ENCODE results near the gene NME3. TPM values are rescaled to one million over a fixed set of nuclear protein-coding genes. Genes with fewer than 3 reads are reported as not detected.
A peak's percentile ranks its signal among the peaks of the same experiment; 100 is the strongest.

NME3 gene
- total RNA-seq, 1 experiment from 2014 or later, result 103 TPM

DNA sequence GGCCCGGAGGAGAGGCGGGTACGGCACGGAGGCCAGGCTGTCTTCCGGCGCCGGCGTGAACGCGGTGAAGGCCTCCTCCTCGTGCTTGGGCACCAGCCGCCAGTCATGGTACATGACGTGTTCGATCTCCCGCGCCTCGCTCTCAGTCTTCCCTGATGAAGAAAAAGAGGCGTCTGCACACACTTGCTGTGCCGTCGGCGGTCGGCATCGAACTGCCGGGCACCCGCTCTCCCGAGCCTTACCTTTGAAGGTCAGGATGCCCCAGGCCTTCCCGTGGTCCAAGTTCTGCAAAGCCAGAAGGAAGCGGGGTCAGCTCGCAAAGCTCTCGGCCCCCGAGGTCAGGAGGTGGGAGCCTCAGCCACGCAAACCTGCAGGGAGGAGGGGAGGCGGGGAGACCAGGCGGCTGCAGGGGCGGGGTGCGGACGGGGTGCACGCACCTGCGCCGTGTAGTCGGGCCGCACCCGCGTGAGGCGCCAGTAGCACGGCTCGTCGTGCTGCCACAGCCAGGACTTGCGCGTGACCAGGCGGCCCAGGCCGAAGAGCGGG is 1.1 kb upstream of the NME3 start, which contains the start of gene EME2:
TSS of gene EME2 (plus strand) at position 449 of the 546 bp plus-strand sequence. CDS start 418 bp downstream, outside the sequence.
- ChIA-PET POLR2A (interaction anchor here (3.5 kb wide), 1 partner anchor 10 kb away, joined by 23 read pairs; the partner anchor contains the start of genes NUBP2 and SPSB3), CTCF (interaction anchor here (0.7 to 1.9 kb wide), 4 partner anchors 10 to 94 kb away, joined by 3 to 13 read pairs (median 4); partner anchors contain the start of genes FAHD1, HAGH, JPT2 and MAPK8IP3), RAD21 (ENCODE audit: low non-redundant PET in 1 of 2, low total read pairs in 2 of 2, uncharacterized antibody in 2 of 2, unreplicated experiment in 2 of 2) (no interaction called here)
- DNase-seq (ENCODE audit: low read depth, low spot score), result no peak
- H3K4me1 ChIP-seq (ENCODE audit: control insufficient read depth in 1 of 2, insufficient read depth in 2 of 2, low read length in 2 of 2), result peaks cover 14 to 29% of the 10 kb centered on the region in 2 experiments
- H3K36me3 ChIP-seq (ENCODE audit: control insufficient read depth in 1 of 2, insufficient read depth in 2 of 2, low read length in 2 of 2), result peaks cover 0 to 8% of the 10 kb centered on the region in 2 experiments; a peak in 2 of 4 replicates
- H3K9ac ChIP-seq (ENCODE audit: low read length), result peak within 1 kb of the TSS; percentile 93
- H4K20me1 ChIP-seq (ENCODE audit: insufficient read depth), result peaks cover 5% of the 10 kb centered on the region; the same call in 1 of the 2 replicates
- H3K79me2 ChIP-seq (ENCODE audit: insufficient read depth, low read length), result peaks cover 52% of the 10 kb centered on the region
- H2AFZ ChIP-seq (ENCODE audit: low read depth, low read length, poor library complexity, severe bottlenecking), result no peak within 1 kb of the TSS
- H3K9me2 ChIP-seq (ENCODE audit: insufficient read depth), result no peaks in the 10 kb centered on the region
- BruUV-seq (replicated peaks), result no TSS peak
- TF ChIP-seq POLR2AphosphoS5 (IDR thresholded peaks at IDR 0.05; ENCODE audit: low read depth, low read length) (no peak), SP1 (IDR thresholded peaks at IDR 0.05; ENCODE audit: low read depth) (no peak), TCF7L2 (IDR thresholded peaks at IDR 0.05; ENCODE audit: borderline replicate concordance, extremely low read depth, insufficient read depth, insufficient read length) (no peak), ZNF274 (IDR thresholded peaks at IDR 0.05; ENCODE audit: low read depth, low read length) (no peak), ZFX (IDR thresholded peaks at IDR 0.05) (no peak), EZH2phosphoT487 (IDR thresholded peaks at IDR 0.05; ENCODE audit: borderline replicate concordance) (no peak)
- H3K4me2 ChIP-seq (ENCODE audit: low read length), result peak within 1 kb of the TSS; percentile 100
- peak within 1 kb of the TSS; percentile 95 for H3K27ac ChIP-seq (ENCODE audit: low read depth, low read length)
- H3K9me3 ChIP-seq (ENCODE audit: control insufficient read depth in 1 of 2, insufficient read depth in 1 of 2, low read depth in 1 of 2, low read length in 2 of 2), result no peaks in the 10 kb centered on the region
- peak within 1 kb of the TSS; percentile 88 to 97 for H3K4me3 ChIP-seq (replicated peaks in 1 of 2; ENCODE audit: low read depth in 1 of 2, low read length in 2 of 2)
- intact Hi-C loops (cut with micrococcal nuclease), result no loop called here
- peak; percentile 7 for ATAC-seq
- H3K27me3 ChIP-seq (ENCODE audit: insufficient read depth, low read length), result no peaks in the 10 kb centered on the region

- ChIA-PET RAD21 (ENCODE audit: low non-redundant PET in 1 of 2, low total read pairs in 2 of 2, uncharacterized antibody in 2 of 2, unreplicated experiment in 2 of 2) (no interaction called here), CTCF (interaction anchor here (1.9 kb wide), 1 partner anchor 11 kb away, joined by 13 read pairs; the partner anchor contains the start of genes NUBP2 and SPSB3), POLR2A (interaction anchor here (3.5 kb wide), 1 partner anchor 11 kb away, joined by 23 read pairs; the partner anchor contains the start of genes NUBP2 and SPSB3)
- Histone ChIP-seq H3K27ac (ENCODE audit: low read depth, low read length) (peak overlapping the region; percentile 95), H3K79me2 (ENCODE audit: insufficient read depth, low read length) (peaks cover 52% of the 10 kb centered on the region), H3K36me3 (ENCODE audit: control insufficient read depth in 1 of 2, insufficient read depth in 2 of 2, low read length in 2 of 2) (peaks cover 0 to 8% of the 10 kb centered on the region in 2 experiments; a peak in 2 of 4 replicates), H3K27me3 (ENCODE audit: insufficient read depth, low read length) (no peaks in the 10 kb centered on the region), H3K9me2 (ENCODE audit: insufficient read depth) (no peaks in the 10 kb centered on the region), H3K4me3 (replicated peaks in 1 of 2; ENCODE audit: low read depth in 1 of 2, low read length in 2 of 2) (peak overlapping the region; percentile 88 to 97), H3K9me3 (ENCODE audit: control insufficient read depth in 1 of 2, insufficient read depth in 1 of 2, low read depth in 1 of 2, low read length in 2 of 2) (no peaks in the 10 kb centered on the region), H3K4me2 (ENCODE audit: low read length) (peak overlapping the region; percentile 100), H2AFZ (ENCODE audit: low read depth, low read length, poor library complexity, severe bottlenecking) (no peak overlapping the region), H4K20me1 (ENCODE audit: insufficient read depth) (peaks cover 5% of the 10 kb centered on the region; the same call in 1 of the 2 replicates), H3K9ac (ENCODE audit: low read length) (peak overlapping the region; percentile 93), H3K4me1 (ENCODE audit: control insufficient read depth in 1 of 2, insufficient read depth in 2 of 2, low read length in 2 of 2) (peaks cover 14 to 29% of the 10 kb centered on the region in 2 experiments)
- DNase-seq (ENCODE audit: low read depth, low spot score) (no peak), ATAC-seq (no peak)
- intact Hi-C loops (cut with micrococcal nuclease), result no loop called here
- BruUV-seq (replicated peaks), result TSS peak; percentile 89
- TF ChIP-seq JUND (IDR thresholded peaks at IDR 0.05) (no peak), ATF3 (IDR thresholded peaks at IDR 0.05) (no peak), FOSL1 (IDR thresholded peaks at IDR 0.05; ENCODE audit: low read depth) (no peak), ZFX (IDR thresholded peaks at IDR 0.05) (no peak), POLR2AphosphoS5 (IDR thresholded peaks at IDR 0.05; ENCODE audit: low read depth, low read length) (0 out of 2 replicates have a peak, but pooled peaks have one; percentile 12), REST (IDR thresholded peaks at IDR 0.05; ENCODE audit: low read depth) (no peak)
- TF ChIP-seq, protein P1, sequence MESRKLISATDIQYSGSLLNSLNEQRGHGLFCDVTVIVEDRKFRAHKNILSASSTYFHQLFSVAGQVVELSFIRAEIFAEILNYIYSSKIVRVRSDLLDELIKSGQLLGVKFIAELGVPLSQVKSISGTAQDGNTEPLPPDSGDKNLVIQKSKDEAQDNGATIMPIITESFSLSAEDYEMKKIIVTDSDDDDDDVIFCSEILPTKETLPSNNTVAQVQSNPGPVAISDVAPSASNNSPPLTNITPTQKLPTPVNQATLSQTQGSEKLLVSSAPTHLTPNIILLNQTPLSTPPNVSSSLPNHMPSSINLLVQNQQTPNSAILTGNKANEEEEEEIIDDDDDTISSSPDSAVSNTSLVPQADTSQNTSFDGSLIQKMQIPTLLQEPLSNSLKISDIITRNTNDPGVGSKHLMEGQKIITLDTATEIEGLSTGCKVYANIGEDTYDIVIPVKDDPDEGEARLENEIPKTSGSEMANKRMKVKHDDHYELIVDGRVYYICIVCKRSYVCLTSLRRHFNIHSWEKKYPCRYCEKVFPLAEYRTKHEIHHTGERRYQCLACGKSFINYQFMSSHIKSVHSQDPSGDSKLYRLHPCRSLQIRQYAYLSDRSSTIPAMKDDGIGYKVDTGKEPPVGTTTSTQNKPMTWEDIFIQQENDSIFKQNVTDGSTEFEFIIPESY (IDR thresholded peaks at IDR 0.05; ENCODE audit: extremely low read depth, insufficient replicate concordance, low read length), result no peak
These were observed 570 bp upstream of the NME3 start for GRCh38 chr16:1771864-1772361.
